HuH-7.5 (cell line): ENCODE results near the gene ALKBH5.
"Not testable (repeated sequence)": the region's sequence is repeated elsewhere in the genome, so short reads cannot be mapped to it uniquely, and the experiment has no call there.

ENCODE experiments used
- DNase-seq: peaks from one replicate; pipeline ENCODE4 v3.0.0; 2011; ENCODE audit warnings: low spot score

Gene ALKBH5

GRCh38 chr17:18185832-18186626 lies 2.4 kb downstream of the ALKBH5 start:
- no peak for DNase-seq

- no peak for DNase-seq
These were observed 3.0 kb downstream of the ALKBH5 start for GRCh38 chr17:18186627-18186982.

- DNase-seq, result no peak
These were observed 3.6 kb downstream of the ALKBH5 start for GRCh38 chr17:18187226-18187625.

DNA sequence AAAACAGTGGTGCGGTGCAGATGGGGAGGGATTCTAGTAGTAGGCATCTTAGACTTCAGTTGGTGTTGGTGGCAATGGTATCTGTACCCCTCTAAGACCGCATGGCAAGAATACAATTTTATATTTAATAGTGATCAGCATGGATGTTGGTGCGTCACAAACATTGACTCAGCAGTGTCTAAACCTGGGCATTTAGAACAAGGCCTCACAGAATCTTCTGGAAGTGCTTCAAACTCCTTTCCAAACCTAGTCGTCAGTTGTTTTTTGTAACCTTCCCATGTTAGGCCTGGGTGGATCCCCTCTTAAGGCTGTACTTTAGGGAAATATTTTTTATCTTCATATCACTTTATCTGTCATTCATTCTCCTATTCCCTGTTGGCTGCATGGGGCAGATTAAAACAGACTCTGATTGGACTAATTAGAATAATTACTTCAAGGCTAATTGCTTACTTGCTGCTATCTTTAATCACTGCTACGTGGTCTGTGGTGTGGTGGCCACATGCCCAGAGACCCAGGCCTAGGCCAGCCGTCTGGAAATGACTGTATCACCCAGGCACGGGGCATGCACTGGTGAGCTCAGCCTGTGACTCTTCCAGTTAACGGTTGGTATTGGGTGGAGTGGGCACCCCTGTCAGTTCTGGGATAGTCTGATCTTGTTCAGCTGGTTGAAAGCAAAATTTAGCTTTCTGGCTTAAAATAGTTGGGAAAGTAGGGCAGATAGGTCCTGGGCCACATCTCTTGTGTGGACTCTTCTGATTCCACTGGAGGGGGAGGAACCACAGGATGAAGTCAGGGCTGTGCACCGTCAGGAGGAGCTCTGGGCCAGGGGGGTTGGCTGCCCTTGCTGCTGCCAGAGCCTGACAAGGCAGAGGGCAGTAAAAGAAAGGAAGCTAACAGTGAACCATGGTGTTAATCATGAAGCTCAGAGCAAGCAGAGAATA lies 4.5 kb downstream of the ALKBH5 start:
- DNase-seq, result no peak

DNA sequence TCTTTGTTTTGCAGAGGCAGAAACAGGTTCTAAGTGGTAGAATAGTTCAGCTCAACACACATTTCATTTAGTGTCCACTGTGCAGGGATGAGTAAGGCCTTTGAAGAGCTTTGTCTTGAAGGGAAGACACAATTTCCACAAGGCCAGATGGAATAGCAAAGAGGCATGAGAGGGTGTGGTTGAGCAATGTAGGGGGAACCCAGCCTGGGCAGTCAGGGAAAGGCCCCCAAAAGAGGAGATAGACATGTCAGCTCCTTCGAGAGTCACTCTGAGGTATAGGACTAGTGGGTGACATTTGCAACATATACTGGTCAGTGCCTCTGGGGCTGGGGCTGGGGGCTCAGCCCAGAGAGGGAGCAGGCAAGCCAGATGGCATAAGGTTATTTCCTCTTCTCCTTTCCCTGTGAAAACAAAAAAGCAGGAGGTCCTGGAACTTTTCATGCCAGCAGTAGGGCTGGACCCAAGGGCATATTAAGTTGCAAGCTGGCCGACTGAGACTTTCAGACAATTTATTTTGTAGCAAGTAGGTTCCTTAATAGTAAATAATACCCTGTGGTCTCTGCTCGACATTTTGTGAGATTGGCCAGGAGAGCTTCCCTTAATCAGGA lies 7.1 kb downstream of the ALKBH5 start:
- DNase-seq, result no peak

GRCh38 chr17:18191236-18191667 lies 7.6 kb downstream of the ALKBH5 start:
- DNase-seq, result no peak

GRCh38 chr17:18191967-18192366 lies 8.3 kb downstream of the ALKBH5 start:
- DNase-seq, result no peak

DNA sequence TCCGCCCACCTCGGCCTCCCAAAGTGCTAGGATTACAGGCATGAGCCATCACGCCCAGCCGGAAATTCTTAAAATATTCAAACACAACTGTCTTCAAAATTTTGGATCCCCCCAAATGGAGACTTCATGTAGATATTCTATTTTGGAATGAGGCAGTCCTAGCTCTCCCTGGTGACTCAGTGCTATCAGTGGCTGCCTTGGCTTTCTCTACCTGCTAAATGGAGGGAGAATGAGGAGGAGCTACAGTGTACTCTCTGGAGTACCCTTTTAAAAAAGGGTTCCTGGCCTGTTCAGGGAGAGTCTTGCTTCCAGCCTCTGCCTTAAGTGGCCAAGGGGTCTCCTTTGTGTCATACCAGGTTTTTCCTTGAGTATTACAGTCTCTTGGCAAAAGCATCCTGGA lies 10.8 kb downstream of the ALKBH5 start:
- no peak for DNase-seq

DNA sequence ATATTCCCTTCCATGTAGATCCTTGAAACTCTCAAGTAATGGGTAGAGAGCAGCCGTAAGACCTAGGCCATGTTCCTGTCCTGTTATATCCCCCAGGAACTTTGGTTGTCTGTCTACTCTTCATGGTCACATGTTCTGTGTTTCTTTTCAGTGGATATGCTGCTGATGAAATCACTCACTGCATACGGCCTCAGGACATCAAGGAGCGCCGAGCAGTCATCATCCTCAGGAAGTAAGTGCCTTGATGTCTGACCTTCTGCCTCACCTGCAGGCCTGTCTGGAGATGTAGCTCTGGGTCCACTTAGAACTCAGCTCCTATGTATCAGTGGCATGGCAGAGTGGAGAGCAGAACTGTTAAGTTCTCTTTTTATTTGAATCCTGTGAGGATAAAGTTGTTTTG lies 11.2 kb downstream of the ALKBH5 start:
- no peak for DNase-seq

DNA sequence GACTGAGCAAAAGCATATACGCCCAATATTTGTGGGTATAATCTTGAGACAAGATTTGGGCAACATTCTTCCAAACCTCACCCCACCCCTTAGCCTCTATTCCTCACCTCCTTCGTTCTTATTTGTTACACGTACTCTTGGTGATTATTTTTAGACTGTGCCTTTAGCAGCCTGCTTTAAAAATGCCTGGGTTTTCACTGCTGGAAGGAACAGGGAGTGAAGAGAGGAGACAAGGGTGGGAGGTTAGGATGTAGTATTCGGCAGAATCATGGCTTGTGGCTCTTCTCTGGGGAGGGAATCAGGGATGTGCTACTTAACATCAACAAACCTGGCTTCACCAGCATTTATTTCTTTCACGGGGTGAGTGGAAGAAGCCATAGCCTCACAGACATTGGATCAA lies 11.6 kb downstream of the ALKBH5 start:
- no peak for DNase-seq

- no peak for DNase-seq
These were observed 14.0 kb downstream of the ALKBH5 start for GRCh38 chr17:18197535-18198194.

DNA sequence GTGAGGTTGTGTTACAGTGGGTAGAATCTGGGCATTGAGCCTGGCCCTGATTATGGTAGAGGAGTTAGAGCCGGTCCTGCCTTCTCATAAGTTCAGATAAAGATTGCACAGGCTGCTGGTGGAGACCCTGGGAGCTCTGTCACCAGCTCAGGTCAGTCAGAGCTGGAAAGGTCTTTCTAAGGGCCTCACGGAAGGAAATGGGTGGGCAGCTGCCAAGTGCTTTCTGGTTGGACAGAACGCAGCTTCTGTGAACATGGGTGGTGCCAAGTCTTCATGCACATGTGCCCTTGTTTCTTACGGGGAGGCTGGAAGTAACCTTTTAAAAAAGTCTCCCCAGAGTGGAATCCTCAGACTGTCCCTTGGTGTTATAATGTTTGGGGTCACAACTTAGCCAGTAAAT lies 14.9 kb downstream of the ALKBH5 start:
- DNase-seq, result no peak

GRCh38 chr17:18201108-18201507 lies 17.5 kb downstream of the ALKBH5 start:
- DNase-seq, result no peak

- DNase-seq, result no peak
These were observed 19.7 kb downstream of the ALKBH5 start for GRCh38 chr17:18203308-18203707.

DNA sequence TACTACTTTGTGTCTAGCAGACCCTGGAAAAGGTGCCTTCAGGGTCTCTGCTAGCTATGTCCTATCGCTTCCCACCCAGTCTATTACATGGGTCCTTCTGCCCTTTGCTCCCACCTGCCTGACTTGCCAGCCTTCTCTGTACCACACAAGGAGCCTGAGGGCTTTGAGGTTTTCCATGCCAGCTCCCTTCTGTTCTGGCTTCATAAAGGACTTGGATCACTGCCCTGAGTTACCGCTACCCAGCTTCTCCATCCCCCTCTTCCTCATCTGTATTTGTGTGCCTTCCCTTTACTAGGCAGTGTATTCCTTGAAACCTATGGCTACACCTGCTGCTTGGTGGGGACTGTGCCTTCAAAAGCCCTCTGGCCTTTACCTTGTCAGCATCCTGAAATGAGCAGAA lies 22.2 kb downstream of the ALKBH5 start:
- no peak for DNase-seq

DNA sequence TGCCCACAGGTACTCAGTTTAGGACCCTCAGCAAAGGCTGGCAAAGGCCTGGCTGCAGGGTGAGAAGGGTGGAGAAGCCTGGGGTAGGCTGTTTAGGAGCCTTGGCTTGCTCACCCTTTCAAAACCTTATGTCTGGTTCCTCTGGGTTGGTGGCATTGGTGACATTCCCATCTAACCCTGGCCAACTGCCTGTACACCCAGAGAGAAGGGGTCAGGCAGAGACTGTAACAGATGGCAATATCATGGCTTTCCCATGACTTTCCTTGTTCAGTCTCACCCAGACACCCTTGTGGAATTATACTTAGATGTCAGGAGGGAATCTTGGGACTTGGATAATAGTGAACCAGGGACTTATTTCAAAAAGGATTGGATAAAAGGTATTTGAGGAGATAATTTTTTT lies 23.3 kb downstream of the ALKBH5 start:
- no peak for DNase-seq

GRCh38 chr17:18208092-18208491 lies 24.5 kb downstream of the ALKBH5 start:
- no peak for DNase-seq

GRCh38 chr17:18213666-18214270 lies 30.1 kb downstream of the ALKBH5 start:
- no peak for DNase-seq

GRCh38 chr17:18216906-18217305 lies 33.3 kb downstream of the ALKBH5 start:
- DNase-seq, result not testable (repeated sequence)

GRCh38 chr17:18217412-18218015 lies 33.9 kb downstream of the ALKBH5 start:
- DNase-seq, result peak; percentile 71

GRCh38 chr17:18218756-18219415 lies 35.3 kb downstream of the ALKBH5 start:
- DNase-seq, result no peak
